ENCODE data around the gene SPP1.
"Not testable (repeated sequence)": the region's sequence is repeated elsewhere in the genome, so short reads cannot be mapped to it uniquely, and the experiment has no call there.

The SPP1 gene

GRCh38 chr4:87985887-87986200 lies 10.3 kb downstream of the SPP1 start:
- no peak for DNase-seq

- no peak for DNase-seq
Observed at GRCh38 chr4:87986508-87986907, 11.0 kb downstream of the SPP1 start.

GRCh38 chr4:87989765-87990164 lies 14.3 kb downstream of the SPP1 start:
- DNase-seq, result no peak

DNA sequence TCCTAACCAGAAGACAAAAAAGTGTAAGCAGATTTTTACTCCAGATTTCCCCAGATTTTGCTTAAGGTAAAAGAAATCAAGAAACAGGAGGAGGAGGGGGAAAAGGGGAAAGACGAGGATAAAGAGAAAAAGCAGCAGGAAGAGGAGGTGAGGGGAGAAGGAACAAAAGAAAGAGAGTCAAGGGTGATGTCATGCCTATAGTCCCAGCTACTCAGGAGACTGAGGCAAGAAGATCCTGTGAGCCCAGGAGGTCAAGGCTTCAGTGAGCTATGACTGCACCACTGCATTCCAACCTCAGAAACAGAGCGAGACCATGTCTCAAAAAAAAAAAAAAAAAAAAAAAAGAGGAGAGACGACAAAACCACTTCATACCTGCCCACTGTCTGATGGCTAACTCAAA lies 19.9 kb downstream of the SPP1 start:
- no peak for DNase-seq

DNA sequence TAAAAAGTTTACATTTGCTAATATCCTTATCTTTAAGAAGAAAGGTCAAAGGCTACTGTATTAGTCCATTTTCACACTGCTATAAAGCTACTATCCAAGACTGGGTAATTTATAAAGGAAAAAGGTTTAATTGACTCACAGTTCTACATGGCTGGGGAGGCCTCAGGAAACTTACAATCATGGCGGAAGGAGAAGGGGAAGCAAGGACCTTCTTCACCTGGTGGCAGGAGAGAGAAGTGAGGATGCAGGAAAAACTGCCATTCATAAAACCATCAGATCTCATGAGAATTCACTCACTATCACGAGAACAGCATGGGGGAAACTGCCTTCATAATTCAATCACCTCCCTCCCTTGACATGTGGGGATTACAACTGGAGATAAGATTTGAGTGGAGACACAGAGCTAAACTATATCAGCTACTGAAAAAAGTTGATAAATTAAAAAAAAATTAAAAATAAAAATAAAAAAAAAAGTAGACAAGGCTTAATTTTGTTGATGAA lies 23.7 kb downstream of the SPP1 start:
- DNase-seq, result not testable (repeated sequence)

DNA sequence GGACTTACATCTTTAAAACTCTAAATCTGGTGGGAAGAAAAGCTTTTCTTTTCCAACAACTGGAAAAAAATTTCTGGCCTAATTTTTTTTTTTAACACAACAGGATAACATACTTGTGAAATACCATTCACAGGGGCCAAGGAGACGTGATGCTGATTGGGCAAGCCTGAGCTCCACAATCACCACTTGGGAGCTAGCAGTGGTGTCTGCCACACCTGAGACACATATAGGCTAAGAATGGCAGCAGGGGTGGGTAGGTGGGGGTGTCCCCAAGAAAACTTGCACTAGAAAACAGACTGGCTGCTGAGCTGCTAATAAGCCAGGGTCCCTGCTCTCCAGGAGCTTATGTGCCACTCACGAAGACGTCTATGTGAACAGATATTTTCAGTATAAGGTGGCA lies 26.4 kb downstream of the SPP1 start:
- no peak for DNase-seq

GRCh38 chr4:88002786-88003185 lies 27.3 kb downstream of the SPP1 start:
- no peak for DNase-seq

GRCh38 chr4:88003261-88003660 lies 27.7 kb downstream of the SPP1 start:
- no peak for DNase-seq

DNA sequence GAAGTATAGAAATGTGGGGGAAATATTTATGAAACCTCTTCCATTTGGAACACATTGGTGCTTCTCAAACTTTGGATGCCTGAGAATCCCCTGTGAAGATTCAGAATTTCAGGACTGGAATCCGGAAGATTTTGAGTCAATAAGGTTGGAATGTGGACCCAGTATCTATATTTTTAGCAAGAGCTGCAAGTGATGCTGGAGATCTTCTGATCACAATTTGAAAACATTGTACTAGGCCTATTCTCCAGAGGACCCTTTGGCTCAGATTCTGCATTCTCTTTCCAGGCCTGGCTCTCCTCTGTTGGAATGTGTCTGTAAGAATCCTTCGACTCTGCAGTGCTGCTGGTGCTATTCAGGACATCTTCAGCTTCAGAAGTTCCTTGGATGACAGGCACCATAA lies 29.6 kb downstream of the SPP1 start:
- DNase-seq, result no peak

DNA sequence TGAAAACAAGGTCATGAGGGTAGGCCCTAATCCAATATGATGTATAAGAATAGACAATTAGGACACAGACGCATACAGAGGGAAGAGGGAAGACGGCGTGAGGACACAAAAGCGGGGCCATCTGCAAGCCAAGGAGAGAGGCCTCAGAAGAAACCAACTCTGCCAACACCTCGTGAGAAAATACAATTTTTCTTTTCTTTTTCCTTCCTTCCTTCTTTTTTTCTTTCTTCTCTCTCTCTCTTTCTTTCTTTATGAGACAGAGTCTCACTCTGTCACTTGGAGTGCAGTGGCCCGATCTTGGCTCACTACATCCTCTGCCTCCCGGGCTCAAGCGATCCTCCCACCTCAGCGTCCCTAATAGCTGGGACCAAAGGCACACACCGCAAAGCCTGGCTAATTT lies 30.4 kb downstream of the SPP1 start:
- DNase-seq, result no peak

GRCh38 chr4:88006956-88007303 lies 31.4 kb downstream of the SPP1 start:
- DNase-seq, result peak in 12 of 56 donors; percentile 3 to 75 (median 43)

DNA sequence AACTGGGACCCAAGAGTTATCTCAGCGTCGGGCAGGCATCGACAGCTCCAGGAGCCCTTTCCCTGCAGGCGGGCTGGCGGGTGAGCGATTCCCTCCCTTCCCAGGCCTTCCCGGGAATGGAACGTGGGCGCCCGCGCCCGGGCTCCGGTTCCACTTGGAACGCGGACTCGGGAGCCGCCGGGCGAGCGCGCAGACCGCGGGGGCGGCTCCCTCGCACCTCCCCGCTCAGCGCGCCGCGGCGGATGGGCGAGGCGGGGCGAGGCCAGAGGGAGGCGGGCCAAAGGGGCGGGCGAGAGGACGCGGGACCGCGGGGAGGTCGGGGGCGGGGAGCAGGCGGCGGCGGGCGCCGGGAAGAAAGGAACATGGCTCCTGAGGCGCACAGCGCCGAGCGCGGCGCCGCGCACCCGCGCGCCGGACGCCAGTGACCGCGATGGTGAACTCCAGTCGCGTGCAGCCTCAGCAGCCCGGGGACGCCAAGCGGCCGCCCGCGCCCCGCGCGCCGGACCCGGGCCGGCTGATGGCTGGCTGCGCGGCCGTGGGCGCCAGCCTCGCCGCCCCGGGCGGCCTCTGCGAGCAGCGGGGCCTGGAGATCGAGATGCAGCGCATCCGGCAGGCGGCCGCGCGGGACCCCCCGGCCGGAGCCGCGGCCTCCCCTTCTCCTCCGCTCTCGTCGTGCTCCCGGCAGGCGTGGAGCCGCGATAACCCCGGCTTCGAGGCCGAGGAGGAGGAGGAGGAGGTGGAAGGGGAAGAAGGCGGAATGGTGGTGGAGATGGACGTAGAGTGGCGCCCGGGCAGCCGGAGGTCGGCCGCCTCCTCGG lies 32.0 kb downstream of the SPP1 start, which contains the start of gene PKD2:
PKD2 (plus strand) TSS at position 332 of the 818 bp plus-strand sequence; CDS start at position 431, 99 bp downstream.
- DNase-seq, result peak; percentile 23 to 89 (median 72)

GRCh38 chr4:88008122-88008742 lies 32.7 kb downstream of the SPP1 start:
- peak in 43 of 56 donors; percentile 4 to 67 (median 32) for DNase-seq

- peak in 2 of 56 donors; percentile 8 to 18 for DNase-seq
Observed at GRCh38 chr4:88008743-88009171, 33.2 kb downstream of the SPP1 start.

GRCh38 chr4:88009871-88010270 lies 34.4 kb downstream of the SPP1 start:
- DNase-seq, result no peak

DNA sequence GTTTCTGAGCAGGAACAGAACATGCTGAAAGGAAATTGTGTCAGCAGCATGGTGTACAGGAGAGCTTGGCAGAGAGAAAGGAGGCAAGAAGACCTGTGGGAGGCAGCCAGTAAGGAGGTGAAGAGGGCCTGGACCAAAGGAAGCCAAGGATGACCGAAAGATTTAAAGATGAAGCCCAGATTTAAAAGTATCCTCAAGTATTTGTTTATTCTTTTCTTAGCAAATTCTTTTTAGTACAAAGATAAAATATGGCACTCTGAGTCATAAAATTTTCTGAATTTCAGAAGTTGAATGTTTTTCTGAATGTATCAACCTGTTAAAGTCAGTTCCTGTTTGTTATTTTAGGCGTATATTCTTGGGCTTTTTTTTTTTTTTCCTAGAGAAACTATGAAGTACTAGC lies 35.5 kb downstream of the SPP1 start:
- DNase-seq, result no peak

DNA sequence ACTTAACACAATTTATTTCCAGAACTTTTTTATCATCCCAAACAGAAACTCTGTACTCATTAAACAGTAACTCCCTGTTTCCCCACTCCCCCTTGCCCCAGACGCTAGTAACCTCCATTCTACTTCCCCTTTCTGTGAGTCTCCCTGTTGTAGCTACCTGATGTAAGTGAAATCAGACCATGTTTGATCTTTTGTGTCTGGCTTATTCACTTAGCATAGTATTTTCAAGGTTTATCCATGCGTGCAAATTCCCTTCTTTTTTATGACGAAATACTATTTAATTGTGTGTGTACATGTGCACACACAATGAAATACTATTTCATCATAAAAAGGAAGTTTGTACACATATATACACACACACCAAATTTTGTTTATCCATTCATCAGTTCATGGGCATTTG lies 37.1 kb downstream of the SPP1 start:
- no peak for DNase-seq

- no peak for DNase-seq
Observed at GRCh38 chr4:88014386-88014905, 38.9 kb downstream of the SPP1 start.

DNA sequence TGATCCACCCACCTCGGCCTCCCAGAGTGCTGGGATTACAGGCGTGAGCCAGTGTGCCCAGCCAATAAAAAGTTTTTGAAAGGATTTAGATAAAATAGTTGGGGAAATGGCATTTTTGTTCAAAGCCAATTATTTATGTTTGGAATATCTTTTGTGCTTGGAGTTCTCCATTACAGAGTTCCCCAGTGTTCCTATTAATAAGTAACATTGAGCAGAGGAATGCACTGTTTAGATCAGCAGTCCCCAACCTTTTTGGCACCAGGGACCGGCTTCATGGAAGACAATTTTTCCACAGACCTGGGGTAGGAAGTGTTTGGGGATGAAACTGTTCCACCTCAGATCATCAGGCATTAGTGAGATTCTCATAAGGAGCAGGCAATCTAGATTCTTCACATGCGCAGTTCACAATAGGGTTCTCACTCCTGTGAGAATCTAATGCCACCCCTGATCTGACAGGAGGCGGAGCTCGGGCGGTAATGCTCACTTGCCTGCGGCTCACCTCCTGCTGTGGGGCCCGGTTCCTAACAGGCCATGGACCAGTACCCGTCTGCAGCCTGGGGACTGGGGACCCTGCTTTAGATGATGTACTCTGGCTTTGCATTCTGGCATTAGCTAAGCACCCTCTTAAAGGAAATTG lies 40.3 kb downstream of the SPP1 start:
- no peak for DNase-seq

DNA sequence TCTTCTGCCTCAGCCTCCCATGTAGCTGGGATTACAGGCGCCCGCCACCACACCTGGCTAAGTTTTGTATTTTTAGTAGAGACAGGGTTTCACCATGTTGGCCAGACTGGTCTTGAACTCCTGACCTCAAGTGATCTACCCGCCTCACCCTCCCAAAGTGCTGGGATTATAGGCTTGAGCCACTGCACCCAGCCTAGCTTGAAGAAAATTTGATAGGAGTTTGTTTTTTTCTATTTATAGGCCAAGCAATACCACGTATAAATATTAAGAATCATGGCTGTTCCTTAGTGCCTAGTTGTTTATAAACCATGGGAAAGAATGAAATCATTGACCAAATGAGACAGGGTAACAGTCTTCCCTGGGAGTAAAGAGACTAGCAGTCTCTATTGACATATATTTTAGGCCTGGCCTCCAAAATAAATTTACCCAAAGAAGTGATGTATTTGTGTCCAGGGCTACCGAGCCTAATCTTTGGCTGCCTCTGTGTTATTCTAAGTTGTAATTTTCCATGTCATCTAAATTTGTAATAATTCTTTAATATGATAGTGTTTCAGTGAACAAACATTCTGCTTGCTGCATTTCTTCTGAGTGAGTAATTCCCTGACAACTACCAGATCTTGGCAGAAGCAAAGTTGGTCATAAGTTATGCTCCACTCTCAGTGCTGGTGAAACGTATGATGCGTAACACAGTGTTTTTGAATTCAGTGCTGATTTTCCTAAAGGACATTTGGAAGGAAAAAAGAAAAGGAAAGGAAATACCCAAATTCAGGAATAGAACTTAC lies 42.2 kb downstream of the SPP1 start:
- no peak for DNase-seq

- DNase-seq, result peak in 13 of 56 donors; percentile 3 to 44 (median 9)
Observed at GRCh38 chr4:88018466-88018865, 43.0 kb downstream of the SPP1 start.

Measured in amygdala (tissue), 56 donors.